Measurements from ENCODE around the gene LMF1.
"Not testable (repeated sequence)": the region's sequence is repeated elsewhere in the genome, so short reads cannot be mapped to it uniquely, and the experiment has no call there.

LMF1 gene

DNA sequence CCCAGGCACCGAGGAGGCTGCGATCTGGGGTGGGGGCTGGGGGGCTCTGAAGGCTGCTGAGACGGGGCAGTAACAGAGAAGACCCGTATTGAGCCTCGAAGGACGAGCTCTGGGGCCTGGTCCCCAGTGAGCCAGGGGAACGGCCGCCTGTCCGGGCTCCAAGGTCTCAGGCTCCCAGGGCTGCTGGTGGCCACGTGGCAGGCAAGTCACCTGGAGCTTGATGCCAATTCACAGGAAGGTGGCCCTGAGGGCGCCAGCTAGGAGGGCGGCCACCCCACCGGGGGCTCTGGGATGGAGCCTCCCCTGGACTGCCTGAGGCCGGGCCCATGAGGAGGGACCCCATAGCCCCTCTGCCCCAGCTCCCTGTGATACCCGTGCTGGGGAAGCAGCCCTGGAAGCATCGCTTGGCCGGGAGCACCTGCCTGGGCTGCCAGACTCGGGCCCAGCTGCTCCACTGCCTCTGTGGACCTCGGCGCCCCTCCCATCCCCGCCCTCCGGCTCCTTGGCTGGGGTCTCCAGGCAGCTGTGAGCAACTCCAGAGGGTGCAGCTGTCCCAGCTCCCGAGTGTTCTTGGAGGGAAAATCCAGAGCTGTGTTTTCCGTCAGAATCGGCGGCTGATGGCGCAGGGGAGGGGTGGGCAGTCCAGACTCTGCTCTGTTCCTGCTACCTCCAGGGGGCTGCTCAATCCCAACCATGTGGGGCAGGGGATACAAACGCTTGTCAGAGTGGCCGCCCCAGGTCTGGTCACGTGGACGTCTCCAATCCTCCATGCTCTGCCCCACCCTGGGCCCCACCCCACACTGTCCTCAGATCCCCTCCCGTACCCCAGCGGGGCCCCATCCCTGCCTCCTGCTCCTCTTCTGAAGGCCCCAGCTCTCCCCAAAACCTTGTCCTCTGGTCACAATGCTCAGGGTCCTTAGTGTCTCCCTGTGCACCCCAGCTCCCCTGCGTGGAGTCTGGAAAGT, 103.1 kb downstream of the LMF1 start:
- H3K4me1 Mint-ChIP-seq, result no peaks in the 10 kb centered on the region
- peaks cover 21% of the 10 kb centered on the region for H3K36me3 Mint-ChIP-seq (ENCODE audit: low read depth)
- peaks cover 18% of the 10 kb centered on the region for H3K9me3 Mint-ChIP-seq
- TF ChIP-seq CTCF (IDR thresholded peaks at IDR 0.05; ENCODE audit: unreplicated experiment in 3 of 3), result no peak
- peaks cover 3% of the 10 kb centered on the region for H3K27me3 Mint-ChIP-seq (ENCODE audit: low read depth)
- no peak overlapping the region for H3K4me3 Mint-ChIP-seq
- no peak overlapping the region for H3K27ac Mint-ChIP-seq

GRCh38 chr16:866252-866896, 104.4 kb downstream of the LMF1 start:
- Mint-ChIP-seq H3K27me3 (ENCODE audit: low read depth) (peaks cover 3% of the 10 kb centered on the region), H3K9me3 (peaks cover 24% of the 10 kb centered on the region), H3K4me1 (no peaks in the 10 kb centered on the region), H3K36me3 (ENCODE audit: low read depth) (peaks cover 28% of the 10 kb centered on the region), H3K27ac (no peak overlapping the region), H3K4me3 (no peak overlapping the region)
- no peak for TF ChIP-seq CTCF (IDR thresholded peaks at IDR 0.05; ENCODE audit: unreplicated experiment in 3 of 3)

- Mint-ChIP-seq H3K9me3 (peaks cover 33% of the 10 kb centered on the region), H3K27me3 (ENCODE audit: low read depth) (peaks cover 3% of the 10 kb centered on the region), H3K27ac (no peak overlapping the region), H3K4me3 (no peak overlapping the region), H3K36me3 (ENCODE audit: low read depth) (peaks cover 40% of the 10 kb centered on the region), H3K4me1 (no peaks in the 10 kb centered on the region)
- no peak for TF ChIP-seq CTCF (IDR thresholded peaks at IDR 0.05; ENCODE audit: unreplicated experiment in 3 of 3)
Measured at GRCh38 chr16:865026-865425, 105.8 kb downstream of the LMF1 start.

GRCh38 chr16:861446-861845, 109.3 kb downstream of the LMF1 start:
- peaks cover 53% of the 10 kb centered on the region for H3K36me3 Mint-ChIP-seq (ENCODE audit: low read depth)
- H3K27ac Mint-ChIP-seq, result no peak overlapping the region
- H3K9me3 Mint-ChIP-seq, result peaks cover 37% of the 10 kb centered on the region
- H3K4me3 Mint-ChIP-seq, result no peak overlapping the region
- no peaks in the 10 kb centered on the region for H3K4me1 Mint-ChIP-seq
- peaks cover 3% of the 10 kb centered on the region for H3K27me3 Mint-ChIP-seq (ENCODE audit: low read depth)
- TF ChIP-seq CTCF (IDR thresholded peaks at IDR 0.05; ENCODE audit: unreplicated experiment in 3 of 3), result no peak

DNA sequence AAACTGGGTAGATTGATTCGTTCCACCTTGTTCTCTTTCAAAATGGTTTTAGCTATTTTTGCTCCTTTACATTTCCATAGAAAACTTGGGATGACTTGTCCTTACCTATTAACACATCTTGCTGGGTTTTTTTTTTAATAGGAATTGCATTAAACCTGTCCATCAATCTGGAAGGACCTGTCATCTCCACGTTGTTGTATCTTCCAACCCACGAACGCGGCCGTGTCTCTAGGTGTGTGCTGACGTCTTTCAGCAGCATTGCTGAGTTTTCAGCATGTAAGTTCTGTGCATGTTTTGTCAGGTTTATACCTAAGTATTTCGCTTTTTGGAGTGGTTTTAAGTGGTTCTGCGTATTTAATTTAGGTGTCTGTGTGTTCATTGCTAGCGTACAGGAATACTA, 109.9 kb downstream of the LMF1 start:
- Mint-ChIP-seq H3K27me3 (ENCODE audit: low read depth) (peaks cover under 1% of the 10 kb centered on the region), H3K4me3 (no peak overlapping the region), H3K36me3 (ENCODE audit: low read depth) (peaks cover 51% of the 10 kb centered on the region), H3K9me3 (peaks cover 37% of the 10 kb centered on the region), H3K27ac (no peak overlapping the region), H3K4me1 (no peaks in the 10 kb centered on the region)
- no peak for TF ChIP-seq CTCF (IDR thresholded peaks at IDR 0.05; ENCODE audit: unreplicated experiment in 3 of 3)

- not testable (repeated sequence) for H3K27me3 Mint-ChIP-seq (ENCODE audit: low read depth); H3K4me3 Mint-ChIP-seq; H3K27ac Mint-ChIP-seq; H3K4me1 Mint-ChIP-seq
- Mint-ChIP-seq H3K36me3 (ENCODE audit: low read depth) (peaks cover 50% of the 10 kb centered on the region), H3K9me3 (peaks cover 31% of the 10 kb centered on the region)
Measured at GRCh38 chr16:858971-859370, 111.8 kb downstream of the LMF1 start.

DNA sequence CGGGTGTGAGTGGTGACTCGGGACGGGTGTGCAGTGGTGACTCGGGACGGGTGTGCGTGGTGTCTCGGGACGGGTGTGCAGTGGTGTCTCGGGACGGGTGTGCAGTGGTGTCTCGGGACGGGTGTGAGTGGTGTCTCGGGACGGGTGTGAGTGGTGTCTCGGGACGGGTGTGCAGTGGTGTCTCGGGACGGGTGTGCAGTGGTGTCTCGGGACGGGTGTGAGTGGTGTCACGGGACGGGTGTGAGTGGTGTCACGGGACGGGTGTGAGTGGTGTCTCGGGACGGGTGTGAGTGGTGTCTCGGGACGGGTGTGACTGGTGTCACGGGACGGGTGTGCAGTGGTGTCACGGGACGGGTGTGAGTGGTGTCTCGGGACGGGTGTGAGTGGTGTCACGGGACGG, 112.3 kb downstream of the LMF1 start:
- not testable (repeated sequence) for H3K4me1 Mint-ChIP-seq; H3K4me3 Mint-ChIP-seq; H3K27me3 Mint-ChIP-seq (ENCODE audit: low read depth); H3K27ac Mint-ChIP-seq
- H3K36me3 Mint-ChIP-seq (ENCODE audit: low read depth), result peaks cover 49% of the 10 kb centered on the region
- H3K9me3 Mint-ChIP-seq, result peaks cover 26% of the 10 kb centered on the region
